WERI-Rb-1 (cell line): ENCODE measurements around the gene HEPACAM2.

Experiments
- DNase-seq: peaks from one replicate; pipeline ENCODE4 v3.0.0-alpha.2; 2020
- H3K27ac ChIP-seq: fragments of 250-450 bp; sonication (Bioruptor Pico); 2 replicates; pipeline ENCODE4 v1.5.1; 2020; ENCODE audit warnings: mild to moderate bottlenecking, moderate library complexity
- H3K27me3 ChIP-seq: fragments of 250-450 bp; sonication (Bioruptor Pico); 2 replicates; pipeline ENCODE4 v1.5.1; 2021; ENCODE audit warnings: mild to moderate bottlenecking, low read depth, moderate library complexity; ENCODE audit not compliant: insufficient read depth, severe bottlenecking
- H3K36me3 ChIP-seq: fragments of 250-450 bp; sonication (Bioruptor Pico); 2 replicates; pipeline ENCODE4 v1.5.1; 2020; ENCODE audit warnings: mild to moderate bottlenecking, moderate library complexity
- H3K4me3 ChIP-seq: 2 replicates; pipeline ENCODE4 v1.5.1; 2011; ENCODE audit warnings: low read depth, mild to moderate bottlenecking, control low read depth, low read length
- H3K9me3 ChIP-seq: fragments of 250-450 bp; sonication (Bioruptor Pico); 2 replicates; pipeline ENCODE4 v1.5.1; 2021; ENCODE audit warnings: mild to moderate bottlenecking, moderate library complexity; ENCODE audit not compliant: severe bottlenecking
- TF ChIP-seq, protein P1 (sequence below): IDR thresholded peaks from 2 replicates; pipeline ENCODE4 v1.5.1; 2011; ENCODE audit warnings: low read depth, mild to moderate bottlenecking, control low read depth, inconsistent platforms, low read length

Gene HEPACAM2

DNA sequence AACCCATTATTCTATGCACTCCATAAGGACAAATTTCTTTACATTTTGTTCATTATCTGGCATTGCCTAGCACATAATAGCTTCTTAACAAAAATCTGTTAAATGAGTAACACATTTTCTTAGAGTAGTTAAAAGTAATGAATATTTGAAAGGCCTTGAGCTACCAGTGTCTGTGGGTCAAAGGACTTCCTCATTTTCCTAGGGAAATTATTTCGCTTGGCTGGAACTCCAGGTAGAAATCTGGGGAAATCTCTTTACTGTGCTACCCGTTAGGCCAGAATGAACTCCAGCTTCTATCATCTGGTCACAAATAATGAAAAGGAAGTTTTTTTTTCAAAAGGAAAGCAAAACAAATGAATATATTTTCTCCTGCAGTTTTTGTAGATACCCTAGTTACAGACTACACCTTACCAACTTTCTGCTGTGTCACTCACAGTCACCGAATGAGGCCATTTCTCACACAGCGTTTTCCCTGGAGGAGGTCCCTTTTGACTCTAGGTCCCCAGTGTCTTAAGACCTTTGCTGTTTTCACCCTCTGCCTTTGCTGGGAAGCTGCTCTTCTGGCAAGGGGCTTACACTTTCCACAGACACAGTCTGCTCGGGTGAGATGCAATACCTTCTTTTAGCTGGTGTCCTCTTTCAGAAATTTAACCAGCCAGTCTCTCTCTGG, 79.7 kb downstream of the HEPACAM2 start:
- Histone ChIP-seq H3K36me3 (no peaks in the 10 kb centered on the region), H3K9me3 (no peaks in the 10 kb centered on the region), H3K4me3 (no peak overlapping the region), H3K27me3 (no peaks in the 10 kb centered on the region), H3K27ac (no peak overlapping the region)
- TF ChIP-seq, protein P1, sequence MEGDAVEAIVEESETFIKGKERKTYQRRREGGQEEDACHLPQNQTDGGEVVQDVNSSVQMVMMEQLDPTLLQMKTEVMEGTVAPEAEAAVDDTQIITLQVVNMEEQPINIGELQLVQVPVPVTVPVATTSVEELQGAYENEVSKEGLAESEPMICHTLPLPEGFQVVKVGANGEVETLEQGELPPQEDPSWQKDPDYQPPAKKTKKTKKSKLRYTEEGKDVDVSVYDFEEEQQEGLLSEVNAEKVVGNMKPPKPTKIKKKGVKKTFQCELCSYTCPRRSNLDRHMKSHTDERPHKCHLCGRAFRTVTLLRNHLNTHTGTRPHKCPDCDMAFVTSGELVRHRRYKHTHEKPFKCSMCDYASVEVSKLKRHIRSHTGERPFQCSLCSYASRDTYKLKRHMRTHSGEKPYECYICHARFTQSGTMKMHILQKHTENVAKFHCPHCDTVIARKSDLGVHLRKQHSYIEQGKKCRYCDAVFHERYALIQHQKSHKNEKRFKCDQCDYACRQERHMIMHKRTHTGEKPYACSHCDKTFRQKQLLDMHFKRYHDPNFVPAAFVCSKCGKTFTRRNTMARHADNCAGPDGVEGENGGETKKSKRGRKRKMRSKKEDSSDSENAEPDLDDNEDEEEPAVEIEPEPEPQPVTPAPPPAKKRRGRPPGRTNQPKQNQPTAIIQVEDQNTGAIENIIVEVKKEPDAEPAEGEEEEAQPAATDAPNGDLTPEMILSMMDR: no peak
- DNase-seq: no peak

DNA sequence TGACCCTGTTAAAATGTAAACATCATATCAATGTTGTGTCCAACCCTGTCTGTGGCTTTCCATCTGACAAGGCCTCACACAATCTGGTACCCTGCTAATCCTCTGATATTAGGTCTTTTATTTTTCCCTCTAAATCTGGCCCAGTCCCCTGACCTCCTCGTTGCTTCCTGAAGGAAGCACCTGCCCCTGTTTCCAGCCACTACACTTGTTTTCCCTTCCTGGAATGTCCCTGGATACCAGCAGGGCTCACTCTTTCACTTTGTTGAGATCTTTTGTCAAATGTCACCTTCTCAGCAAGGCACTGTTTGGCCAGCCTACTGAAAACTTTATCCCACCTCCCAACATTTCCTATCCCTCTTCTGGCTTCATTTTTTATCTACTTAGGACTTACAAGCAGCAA, 80.2 kb downstream of the HEPACAM2 start:
- Histone ChIP-seq H3K27ac (no peak overlapping the region), H3K27me3 (no peaks in the 10 kb centered on the region), H3K9me3 (no peaks in the 10 kb centered on the region), H3K36me3 (no peaks in the 10 kb centered on the region), H3K4me3 (no peak overlapping the region)
- DNase-seq: no peak
- TF ChIP-seq, protein P1: no peak

DNA sequence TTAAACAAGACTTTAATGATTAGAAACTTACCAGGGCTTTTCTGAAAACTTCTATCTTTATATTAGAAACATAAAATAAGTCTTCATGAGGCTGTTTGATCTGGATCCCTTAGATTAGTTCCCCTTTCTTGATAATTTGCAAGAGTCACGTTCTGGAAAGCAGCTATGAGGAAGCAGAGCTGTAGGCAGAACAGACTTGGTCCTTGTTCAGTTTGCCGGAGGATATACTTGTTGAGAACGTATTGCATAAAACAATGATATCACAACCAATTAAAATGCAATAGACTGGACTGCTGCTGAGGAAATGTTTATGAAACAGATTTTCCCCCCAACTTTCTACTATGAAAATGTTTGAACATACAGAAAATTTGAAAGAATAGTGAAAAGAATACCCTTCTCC, 80.9 kb downstream of the HEPACAM2 start:
- H3K27ac ChIP-seq: no peak overlapping the region
- no peaks in the 10 kb centered on the region for H3K27me3 ChIP-seq
- no peak overlapping the region for H3K4me3 ChIP-seq
- TF ChIP-seq, protein P1: no peak
- no peak for DNase-seq
- H3K9me3 ChIP-seq: no peaks in the 10 kb centered on the region
- no peaks in the 10 kb centered on the region for H3K36me3 ChIP-seq

DNA sequence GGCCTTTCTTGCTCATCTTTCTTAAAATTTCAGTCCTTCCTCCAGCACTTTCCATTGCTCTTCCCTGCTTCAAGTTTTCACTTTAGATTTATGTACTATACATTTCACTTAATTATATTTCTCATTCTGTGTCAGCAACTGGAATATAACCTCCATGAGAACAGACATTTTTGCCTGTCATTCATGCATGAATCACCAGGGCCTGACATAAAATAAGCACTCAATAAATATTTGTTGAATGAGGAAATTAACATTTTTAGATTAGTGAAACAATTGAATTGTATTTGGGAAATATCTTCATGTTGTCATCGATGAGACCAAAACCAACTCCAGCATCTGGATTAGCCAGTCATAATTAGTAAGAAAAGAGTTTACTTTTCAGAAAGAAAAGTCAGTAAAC, 84.1 kb downstream of the HEPACAM2 start:
- Histone ChIP-seq H3K27me3 (no peaks in the 10 kb centered on the region), H3K36me3 (no peaks in the 10 kb centered on the region), H3K27ac (no peak overlapping the region), H3K4me3 (no peak overlapping the region), H3K9me3 (no peaks in the 10 kb centered on the region)
- TF ChIP-seq, protein P1: no peak
- DNase-seq: no peak

DNA sequence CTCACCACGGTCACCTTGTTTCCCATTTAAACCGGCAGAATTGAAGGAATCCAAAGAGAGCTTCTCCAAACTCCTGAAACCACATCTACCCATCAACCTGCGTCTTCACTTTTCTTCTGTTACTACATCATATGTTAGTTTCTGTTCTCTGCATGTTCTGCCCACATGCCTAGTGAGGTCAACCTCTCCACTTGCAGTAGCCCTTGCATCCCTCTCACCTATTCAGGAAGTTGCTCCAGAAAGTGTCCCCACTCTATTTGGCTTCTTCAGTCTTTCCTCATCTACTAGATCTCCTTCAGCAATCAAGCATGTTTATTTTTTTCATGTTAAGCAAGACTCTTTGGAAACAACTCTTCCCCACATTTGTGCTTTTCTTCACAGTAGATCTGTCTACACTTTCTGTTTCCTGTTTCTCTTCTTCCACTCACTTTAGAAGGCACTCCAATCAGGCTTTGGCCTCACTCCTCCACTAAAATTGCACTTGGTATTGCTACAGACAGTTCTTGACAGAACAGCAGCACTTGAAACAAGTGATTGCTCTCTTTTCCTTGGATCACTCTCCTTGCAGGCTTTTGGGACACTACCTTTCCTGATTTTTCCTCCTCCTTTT, 85.6 kb downstream of the HEPACAM2 start:
- Histone ChIP-seq H3K4me3 (no peak overlapping the region), H3K27me3 (no peaks in the 10 kb centered on the region), H3K36me3 (no peaks in the 10 kb centered on the region), H3K9me3 (no peaks in the 10 kb centered on the region), H3K27ac (no peak overlapping the region)
- TF ChIP-seq, protein P1: no peak
- DNase-seq: no peak

DNA sequence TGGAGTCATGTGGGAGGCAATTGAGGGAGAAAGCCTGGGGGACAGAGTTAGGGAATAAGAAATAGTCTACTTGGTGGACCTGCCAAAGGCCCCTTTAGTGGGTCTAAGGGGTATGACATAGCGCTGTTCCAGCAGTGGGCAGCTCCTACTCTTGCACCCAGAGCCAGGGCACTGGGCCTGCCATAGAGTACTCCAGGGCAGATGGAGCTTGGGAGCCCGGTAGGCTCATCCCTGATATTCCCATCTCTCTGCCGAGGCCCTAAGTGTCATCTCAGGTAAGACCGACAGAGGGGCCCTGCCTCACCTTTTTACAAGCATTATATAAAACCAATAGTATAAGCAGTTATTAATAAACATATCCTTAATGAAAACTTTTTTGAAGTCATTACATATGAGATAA, 87.7 kb downstream of the HEPACAM2 start:
- Histone ChIP-seq H3K27ac (no peak overlapping the region), H3K4me3 (no peak overlapping the region), H3K36me3 (no peaks in the 10 kb centered on the region), H3K9me3 (no peaks in the 10 kb centered on the region), H3K27me3 (no peaks in the 10 kb centered on the region)
- TF ChIP-seq, protein P1: no peak
- no peak for DNase-seq
